Measurements from ENCODE around the gene ACP4.

- TF ChIP-seq, protein P1, sequence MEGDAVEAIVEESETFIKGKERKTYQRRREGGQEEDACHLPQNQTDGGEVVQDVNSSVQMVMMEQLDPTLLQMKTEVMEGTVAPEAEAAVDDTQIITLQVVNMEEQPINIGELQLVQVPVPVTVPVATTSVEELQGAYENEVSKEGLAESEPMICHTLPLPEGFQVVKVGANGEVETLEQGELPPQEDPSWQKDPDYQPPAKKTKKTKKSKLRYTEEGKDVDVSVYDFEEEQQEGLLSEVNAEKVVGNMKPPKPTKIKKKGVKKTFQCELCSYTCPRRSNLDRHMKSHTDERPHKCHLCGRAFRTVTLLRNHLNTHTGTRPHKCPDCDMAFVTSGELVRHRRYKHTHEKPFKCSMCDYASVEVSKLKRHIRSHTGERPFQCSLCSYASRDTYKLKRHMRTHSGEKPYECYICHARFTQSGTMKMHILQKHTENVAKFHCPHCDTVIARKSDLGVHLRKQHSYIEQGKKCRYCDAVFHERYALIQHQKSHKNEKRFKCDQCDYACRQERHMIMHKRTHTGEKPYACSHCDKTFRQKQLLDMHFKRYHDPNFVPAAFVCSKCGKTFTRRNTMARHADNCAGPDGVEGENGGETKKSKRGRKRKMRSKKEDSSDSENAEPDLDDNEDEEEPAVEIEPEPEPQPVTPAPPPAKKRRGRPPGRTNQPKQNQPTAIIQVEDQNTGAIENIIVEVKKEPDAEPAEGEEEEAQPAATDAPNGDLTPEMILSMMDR (IDR thresholded peaks at IDR 0.05; ENCODE audit: low read length) = no peak
- TF ChIP-seq EZH2 (IDR thresholded peaks at IDR 0.05; ENCODE audit: borderline replicate concordance, low read length) = no peak
These were observed 40.8 kb downstream of the ACP4 start for GRCh38 chr19:50831026-50831396.

Measured in OCI-LY1 (cell line).